ENCODE data around the gene ELAVL4.

The ELAVL4 gene

DNA sequence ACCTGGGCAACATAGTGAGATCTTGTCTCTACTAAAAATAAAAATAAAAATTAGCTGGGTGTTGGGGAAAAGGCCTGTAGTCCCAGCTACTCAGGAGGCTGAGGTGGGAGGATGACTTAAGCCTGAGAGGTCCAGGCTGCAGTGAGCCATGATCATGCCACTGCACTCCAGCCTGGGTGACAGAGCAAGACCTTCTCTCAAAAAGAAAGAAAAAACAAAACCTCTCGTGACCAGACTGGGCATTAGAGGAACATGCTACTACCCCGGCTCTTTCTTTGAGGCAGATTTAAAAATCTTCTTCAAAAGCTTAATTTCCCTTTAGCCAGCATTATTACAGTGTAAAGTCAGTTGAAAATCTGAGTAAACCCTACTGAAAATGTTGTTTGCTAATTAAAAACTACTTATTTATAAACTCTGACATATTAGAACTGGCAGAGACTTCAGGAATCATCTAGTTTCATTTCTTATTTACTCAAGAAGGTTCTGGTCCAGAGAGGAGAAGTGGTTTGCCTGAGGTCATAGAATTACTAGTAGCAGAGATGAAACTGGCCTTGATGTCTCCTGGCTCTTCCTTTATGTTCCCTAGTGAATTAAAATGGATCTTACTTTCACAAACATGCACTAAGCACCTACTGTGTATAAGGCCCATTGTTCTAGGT lies 11.6 kb upstream of the ELAVL4 start:
- no peak for ATAC-seq
- TF ChIP-seq ZNF70 (CRISPR knock-in tag; IDR thresholded peaks at IDR 0.05) (no peak), ESRRG (CRISPR knock-in tag; IDR thresholded peaks at IDR 0.05) (no peak), TOX (CRISPR knock-in tag; IDR thresholded peaks at IDR 0.05; ENCODE audit: borderline replicate concordance) (no peak), GLIS3 (CRISPR knock-in tag; IDR thresholded peaks at IDR 0.05) (no peak), ISL1 (CRISPR knock-in tag; IDR thresholded peaks at IDR 0.05) (no peak), SNAI2 (CRISPR knock-in tag; IDR thresholded peaks at IDR 0.05) (no peak), ZC3H10 (CRISPR knock-in tag; IDR thresholded peaks at IDR 0.05) (no peak), RARB (CRISPR knock-in tag; IDR thresholded peaks at IDR 0.05) (no peak), PPARA (CRISPR knock-in tag; IDR thresholded peaks at IDR 0.05; ENCODE audit: borderline replicate concordance) (no peak)
- TF ChIP-seq, protein P1, sequence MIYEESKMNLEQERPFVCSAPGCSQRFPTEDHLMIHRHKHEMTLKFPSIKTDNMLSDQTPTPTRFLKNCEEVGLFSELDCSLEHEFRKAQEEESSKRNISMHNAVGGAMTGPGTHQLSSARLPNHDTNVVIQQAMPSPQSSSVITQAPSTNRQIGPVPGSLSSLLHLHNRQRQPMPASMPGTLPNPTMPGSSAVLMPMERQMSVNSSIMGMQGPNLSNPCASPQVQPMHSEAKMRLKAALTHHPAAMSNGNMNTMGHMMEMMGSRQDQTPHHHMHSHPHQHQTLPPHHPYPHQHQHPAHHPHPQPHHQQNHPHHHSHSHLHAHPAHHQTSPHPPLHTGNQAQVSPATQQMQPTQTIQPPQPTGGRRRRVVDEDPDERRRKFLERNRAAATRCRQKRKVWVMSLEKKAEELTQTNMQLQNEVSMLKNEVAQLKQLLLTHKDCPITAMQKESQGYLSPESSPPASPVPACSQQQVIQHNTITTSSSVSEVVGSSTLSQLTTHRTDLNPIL (CRISPR knock-in tag; IDR thresholded peaks at IDR 0.05; ENCODE audit: low read depth), result no peak

DNA sequence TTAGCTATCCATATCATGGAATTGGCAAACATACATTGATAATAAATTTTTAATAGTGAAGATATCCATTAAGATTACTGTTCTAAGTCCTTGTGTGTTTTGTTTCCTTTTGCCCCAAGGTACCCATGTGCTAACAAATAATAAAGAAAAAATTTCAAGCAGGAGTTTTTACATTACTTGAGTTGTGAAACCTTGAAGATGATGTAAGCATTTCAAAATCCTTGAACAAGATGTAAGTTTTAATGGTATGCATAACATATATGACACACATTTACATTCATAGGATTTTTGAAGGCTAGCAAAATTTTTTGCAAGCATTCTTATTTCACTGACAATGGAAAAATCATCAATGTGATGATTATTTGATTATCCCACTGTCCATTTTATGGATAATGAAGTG lies 10.9 kb upstream of the ELAVL4 start:
- no peak for ATAC-seq
- no peak for TF ChIP-seq TCF4 (CRISPR knock-in tag; IDR thresholded peaks at IDR 0.05; ENCODE audit: borderline replicate concordance)
- no peak for TF ChIP-seq ZNF565 (CRISPR knock-in tag; conservative IDR thresholded peaks at IDR 0.05; ENCODE audit: low read depth)
- no peak for TF ChIP-seq POU6F1 (CRISPR knock-in tag; IDR thresholded peaks at IDR 0.05; ENCODE audit: borderline replicate concordance, low read depth)
- no peak for TF ChIP-seq ISL1 (CRISPR knock-in tag; IDR thresholded peaks at IDR 0.05)
- TF ChIP-seq ZC3H10 (CRISPR knock-in tag; IDR thresholded peaks at IDR 0.05), result no peak
- no peak for TF ChIP-seq ZFP30 (CRISPR knock-in tag; IDR thresholded peaks at IDR 0.05)
- TF ChIP-seq, protein P2, sequence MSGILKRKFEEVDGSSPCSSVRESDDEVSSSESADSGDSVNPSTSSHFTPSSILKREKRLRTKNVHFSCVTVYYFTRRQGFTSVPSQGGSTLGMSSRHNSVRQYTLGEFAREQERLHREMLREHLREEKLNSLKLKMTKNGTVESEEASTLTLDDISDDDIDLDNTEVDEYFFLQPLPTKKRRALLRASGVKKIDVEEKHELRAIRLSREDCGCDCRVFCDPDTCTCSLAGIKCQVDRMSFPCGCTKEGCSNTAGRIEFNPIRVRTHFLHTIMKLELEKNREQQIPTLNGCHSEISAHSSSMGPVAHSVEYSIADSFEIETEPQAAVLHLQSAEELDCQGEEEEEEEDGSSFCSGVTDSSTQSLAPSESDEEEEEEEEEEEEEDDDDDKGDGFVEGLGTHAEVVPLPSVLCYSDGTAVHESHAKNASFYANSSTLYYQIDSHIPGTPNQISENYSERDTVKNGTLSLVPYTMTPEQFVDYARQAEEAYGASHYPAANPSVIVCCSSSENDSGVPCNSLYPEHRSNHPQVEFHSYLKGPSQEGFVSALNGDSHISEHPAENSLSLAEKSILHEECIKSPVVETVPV (CRISPR knock-in tag; IDR thresholded peaks at IDR 0.05), result no peak
- TF ChIP-seq, protein P1 (CRISPR knock-in tag; IDR thresholded peaks at IDR 0.05; ENCODE audit: low read depth), result no peak
- no peak for TF ChIP-seq RARB (CRISPR knock-in tag; IDR thresholded peaks at IDR 0.05)
- TF ChIP-seq OSR1 (CRISPR knock-in tag; IDR thresholded peaks at IDR 0.05), result no peak
- no peak for TF ChIP-seq ZNF8 (CRISPR knock-in tag; IDR thresholded peaks at IDR 0.05)
- TF ChIP-seq BACH2 (CRISPR knock-in tag; IDR thresholded peaks at IDR 0.05; ENCODE audit: borderline replicate concordance), result no peak
- TF ChIP-seq ESRRG (CRISPR knock-in tag; IDR thresholded peaks at IDR 0.05), result no peak
- TF ChIP-seq PPARA (CRISPR knock-in tag; IDR thresholded peaks at IDR 0.05; ENCODE audit: borderline replicate concordance), result no peak

DNA sequence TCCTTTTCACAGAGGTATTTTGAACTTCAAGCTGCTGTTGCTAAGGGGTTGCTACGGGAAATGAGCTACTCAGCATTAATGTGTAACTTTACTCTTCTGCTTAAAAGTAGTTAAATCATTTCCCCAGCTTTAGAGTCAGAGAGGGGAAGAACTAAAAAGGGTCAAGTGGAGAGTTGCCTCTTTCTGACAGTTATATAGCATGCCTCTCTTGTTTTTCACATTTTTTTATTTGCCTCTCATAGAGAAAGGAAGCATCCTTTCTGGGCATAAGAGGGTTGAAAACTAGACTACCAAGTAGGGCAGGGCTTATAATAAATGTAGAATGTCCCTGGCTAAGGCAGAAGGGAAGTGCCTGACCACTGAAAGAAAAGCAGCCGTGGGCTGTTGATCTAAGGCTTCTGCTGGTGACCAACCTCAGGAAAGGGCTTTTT lies 10.1 kb upstream of the ELAVL4 start:
- TF ChIP-seq GLIS3 (CRISPR knock-in tag; IDR thresholded peaks at IDR 0.05), result no peak
- TF ChIP-seq, protein P2 (CRISPR knock-in tag; IDR thresholded peaks at IDR 0.05), result no peak
- no peak for TF ChIP-seq ZNF8 (CRISPR knock-in tag; IDR thresholded peaks at IDR 0.05)
- no peak for TF ChIP-seq ZNF70 (CRISPR knock-in tag; IDR thresholded peaks at IDR 0.05)
- TF ChIP-seq PPARA (CRISPR knock-in tag; IDR thresholded peaks at IDR 0.05; ENCODE audit: borderline replicate concordance), result no peak
- no peak for TF ChIP-seq CSDC2 (CRISPR knock-in tag; IDR thresholded peaks at IDR 0.05)
- no peak for TF ChIP-seq TCF4 (CRISPR knock-in tag; IDR thresholded peaks at IDR 0.05; ENCODE audit: borderline replicate concordance)
- TF ChIP-seq, protein P3, sequence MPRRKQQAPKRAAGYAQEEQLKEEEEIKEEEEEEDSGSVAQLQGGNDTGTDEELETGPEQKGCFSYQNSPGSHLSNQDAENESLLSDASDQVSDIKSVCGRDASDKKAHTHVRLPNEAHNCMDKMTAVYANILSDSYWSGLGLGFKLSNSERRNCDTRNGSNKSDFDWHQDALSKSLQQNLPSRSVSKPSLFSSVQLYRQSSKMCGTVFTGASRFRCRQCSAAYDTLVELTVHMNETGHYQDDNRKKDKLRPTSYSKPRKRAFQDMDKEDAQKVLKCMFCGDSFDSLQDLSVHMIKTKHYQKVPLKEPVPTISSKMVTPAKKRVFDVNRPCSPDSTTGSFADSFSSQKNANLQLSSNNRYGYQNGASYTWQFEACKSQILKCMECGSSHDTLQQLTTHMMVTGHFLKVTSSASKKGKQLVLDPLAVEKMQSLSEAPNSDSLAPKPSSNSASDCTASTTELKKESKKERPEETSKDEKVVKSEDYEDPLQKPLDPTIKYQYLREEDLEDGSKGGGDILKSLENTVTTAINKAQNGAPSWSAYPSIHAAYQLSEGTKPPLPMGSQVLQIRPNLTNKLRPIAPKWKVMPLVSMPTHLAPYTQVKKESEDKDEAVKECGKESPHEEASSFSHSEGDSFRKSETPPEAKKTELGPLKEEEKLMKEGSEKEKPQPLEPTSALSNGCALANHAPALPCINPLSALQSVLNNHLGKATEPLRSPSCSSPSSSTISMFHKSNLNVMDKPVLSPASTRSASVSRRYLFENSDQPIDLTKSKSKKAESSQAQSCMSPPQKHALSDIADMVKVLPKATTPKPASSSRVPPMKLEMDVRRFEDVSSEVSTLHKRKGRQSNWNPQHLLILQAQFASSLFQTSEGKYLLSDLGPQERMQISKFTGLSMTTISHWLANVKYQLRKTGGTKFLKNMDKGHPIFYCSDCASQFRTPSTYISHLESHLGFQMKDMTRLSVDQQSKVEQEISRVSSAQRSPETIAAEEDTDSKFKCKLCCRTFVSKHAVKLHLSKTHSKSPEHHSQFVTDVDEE (CRISPR knock-in tag; IDR thresholded peaks at IDR 0.05), result no peak
- TF ChIP-seq BACH2 (CRISPR knock-in tag; IDR thresholded peaks at IDR 0.05; ENCODE audit: borderline replicate concordance), result no peak
- TF ChIP-seq ZC3H10 (CRISPR knock-in tag; IDR thresholded peaks at IDR 0.05), result no peak
- TF ChIP-seq, protein P4, sequence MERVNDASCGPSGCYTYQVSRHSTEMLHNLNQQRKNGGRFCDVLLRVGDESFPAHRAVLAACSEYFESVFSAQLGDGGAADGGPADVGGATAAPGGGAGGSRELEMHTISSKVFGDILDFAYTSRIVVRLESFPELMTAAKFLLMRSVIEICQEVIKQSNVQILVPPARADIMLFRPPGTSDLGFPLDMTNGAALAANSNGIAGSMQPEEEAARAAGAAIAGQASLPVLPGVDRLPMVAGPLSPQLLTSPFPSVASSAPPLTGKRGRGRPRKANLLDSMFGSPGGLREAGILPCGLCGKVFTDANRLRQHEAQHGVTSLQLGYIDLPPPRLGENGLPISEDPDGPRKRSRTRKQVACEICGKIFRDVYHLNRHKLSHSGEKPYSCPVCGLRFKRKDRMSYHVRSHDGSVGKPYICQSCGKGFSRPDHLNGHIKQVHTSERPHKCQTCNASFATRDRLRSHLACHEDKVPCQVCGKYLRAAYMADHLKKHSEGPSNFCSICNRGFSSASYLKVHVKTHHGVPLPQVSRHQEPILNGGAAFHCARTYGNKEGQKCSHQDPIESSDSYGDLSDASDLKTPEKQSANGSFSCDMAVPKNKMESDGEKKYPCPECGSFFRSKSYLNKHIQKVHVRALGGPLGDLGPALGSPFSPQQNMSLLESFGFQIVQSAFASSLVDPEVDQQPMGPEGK (CRISPR knock-in tag; IDR thresholded peaks at IDR 0.05; ENCODE audit: borderline replicate concordance), result no peak
- TF ChIP-seq OSR1 (CRISPR knock-in tag; IDR thresholded peaks at IDR 0.05), result no peak
- TF ChIP-seq ZFP3 (CRISPR knock-in tag; IDR thresholded peaks at IDR 0.05), result no peak
- TF ChIP-seq ARNTL (CRISPR knock-in tag; IDR thresholded peaks at IDR 0.05; ENCODE audit: borderline replicate concordance, low read depth), result no peak
- ATAC-seq, result no peak

All from SK-N-SH treated with all-trans-retinoic acid at 6 μM for 48 hours (cell line).